K562 (cell line): ENCODE data around the gene PRPH2. TPM values are rescaled to one million over a fixed set of nuclear protein-coding genes. Genes with fewer than 3 reads are reported as not detected.

Source experiments
- ADNP ChIP-seq: fragments of 200-800 bp; sonication (Bioruptor generic); IDR thresholded peaks from 2 replicates; pipeline ENCODE4 v1.6.1; 2016; ENCODE audit warnings: missing genetic modification characterization, missing compliant biosample characterization
- ARID1B ChIP-seq: fragments of 450-650 bp; IDR thresholded peaks from 2 replicates; pipeline ENCODE4 v1.6.1; 2016; ENCODE audit warnings: antibody characterized with exemption, mild to moderate bottlenecking, inconsistent platforms
- ASH1L ChIP-seq: fragments of 450-650 bp; IDR thresholded peaks from 2 replicates; pipeline ENCODE4 v1.6.1; 2018; ENCODE audit warnings: borderline replicate concordance, mild to moderate bottlenecking, low read depth; ENCODE audit not compliant: partially characterized antibody
- DDX20 ChIP-seq: fragments of 450-650 bp; IDR thresholded peaks from 2 replicates; pipeline ENCODE4 v1.6.1; 2016; ENCODE audit warnings: missing genetic modification characterization, low read depth, mild to moderate bottlenecking, missing compliant biosample characterization, moderate library complexity
- EHMT2 ChIP-seq: fragments of 450-650 bp; IDR thresholded peaks from 2 replicates; pipeline ENCODE4 v1.6.1; 2018; ENCODE audit warnings: antibody characterized with exemption
- FOS ChIP-seq: IDR thresholded peaks from 3 replicates; pipeline ENCODE4 v1.6.1; 2011; ENCODE audit not compliant: insufficient read length; ENCODE audit errors: extremely low read depth
- GABPB1 ChIP-seq: sonication (generic); formaldehyde crosslinking; IDR thresholded peaks from 2 replicates; pipeline ENCODE4 v1.8.0; 2022; ENCODE audit warnings: mild to moderate bottlenecking, missing genetic modification reagents
- ILF3 ChIP-seq: fragments of 450-650 bp; IDR thresholded peaks from 2 replicates; pipeline ENCODE4 v1.6.1; 2018; ENCODE audit warnings: antibody characterized with exemption, mild to moderate bottlenecking, moderate library complexity, borderline replicate concordance
- KDM1A ChIP-seq, 2 experiments: fragments of 450-650 bp; IDR thresholded peaks; 2 replicates each; pipeline ENCODE4 v1.6.1; 2016; ENCODE audit warnings: mild to moderate bottlenecking in 2 of 2
- MAFK ChIP-seq: IDR thresholded peaks from 2 replicates; pipeline ENCODE4 v1.6.1; 2011; ENCODE audit warnings: low read length, improper control_type of control experiment
- MED1 ChIP-seq: sonication (generic); formaldehyde crosslinking; IDR thresholded peaks from 2 replicates; pipeline ENCODE4 v1.8.1; 2023; ENCODE audit warnings: missing genetic modification reagents, borderline replicate concordance
- MNT ChIP-seq, 2 experiments: fragments of 450-650 bp; conservative IDR thresholded peaks; 2 replicates each; pipeline ENCODE4 v1.6.1; 2017; ENCODE audit warnings: mild to moderate bottlenecking in 2 of 2, moderate library complexity in 2 of 2
- MYC ChIP-seq, 2 experiments: fragments of 250-450 bp in 1 of 2; sonication (Bioruptor Pico) in 1 of 2; IDR thresholded peaks; 2 replicates each; pipeline versions ENCODE4 v1.5.1 to v1.6.1; 2012 to 2021; ENCODE audit warnings: low read depth in 2 of 2, borderline replicate concordance in 1 of 2, improper control_type of control experiment in 1 of 2, low read length in 1 of 2, mild to moderate bottlenecking in 1 of 2, moderate library complexity in 1 of 2
- RB1 ChIP-seq: fragments of 450-650 bp; IDR thresholded peaks from 2 replicates; pipeline ENCODE4 v1.6.1; 2017; ENCODE audit warnings: low read depth, mild to moderate bottlenecking
- RBM14 ChIP-seq: fragments of 200-400 bp; formaldehyde crosslinking; IDR thresholded peaks from 2 replicates; pipeline ENCODE4 v1.6.1; 2018; ENCODE audit warnings: low read depth, mild to moderate bottlenecking, low read length, moderate library complexity, borderline replicate concordance; ENCODE audit not compliant: insufficient read depth
- SRSF9 ChIP-seq: fragments of 200-400 bp; formaldehyde crosslinking; IDR thresholded peaks from 2 replicates; pipeline ENCODE4 v1.6.1; 2017; ENCODE audit warnings: low read depth, low read length, borderline replicate concordance
- STAG1 ChIP-seq: sonication (generic); formaldehyde crosslinking; IDR thresholded peaks from 2 replicates; pipeline ENCODE4 v1.5.0; 2020; ENCODE audit warnings: missing genetic modification reagents, borderline replicate concordance
- TCF3 ChIP-seq: sonication (generic); formaldehyde crosslinking; IDR thresholded peaks from 2 replicates; pipeline ENCODE4 v1.4.0; 2020; ENCODE audit warnings: mild to moderate bottlenecking, missing genetic modification reagents
- TOE1 ChIP-seq, 2 experiments: fragments of 450-650 bp in 1 of 2; sonication (generic) in 1 of 2; formaldehyde crosslinking in 1 of 2; IDR thresholded peaks; 2 replicates each; pipeline versions ENCODE4 v1.7.1 to v1.8.0; 2016 to 2022; ENCODE audit warnings: borderline replicate concordance in 2 of 2, mild to moderate bottlenecking in 2 of 2, antibody characterized with exemption in 1 of 2, inconsistent platforms in 1 of 2, low read depth in 1 of 2, missing genetic modification reagents in 1 of 2, moderate library complexity in 1 of 2
- TRIM28 ChIP-seq: fragments of 450-650 bp; IDR thresholded peaks from 2 replicates; pipeline ENCODE4 v1.6.1; 2017
- ZNF274 ChIP-seq: IDR thresholded peaks from 2 replicates; pipeline ENCODE4 v1.6.1; 2011; ENCODE audit warnings: low read depth, mild to moderate bottlenecking, low read length, moderate library complexity, borderline replicate concordance
- ZNF384 ChIP-seq: IDR thresholded peaks from 2 replicates; pipeline ENCODE4 v1.6.1; 2012; ENCODE audit warnings: low read depth, low read length, improper control_type of control experiment
- ZNF551 ChIP-seq: fragments of 250-450 bp; sonication (Bioruptor Pico); IDR thresholded peaks from 2 replicates; pipeline ENCODE4 v1.5.0; 2021; ENCODE audit warnings: mild to moderate bottlenecking, moderate library complexity
- ZNF780A ChIP-seq: fragments of 250-450 bp; sonication (Bioruptor Pico); IDR thresholded peaks from 2 replicates; pipeline ENCODE4 v1.5.0; 2021; ENCODE audit warnings: mild to moderate bottlenecking
- polyA plus RNA-seq, 8 experiments: library from polyadenylated mRNA; depleted of rRNA in 4 of 8; stranded (reverse) in 5 of 8; unstranded in 3 of 8; fragments of >200 nt; fragmentation: Nextera tagmentation in 2 of 8; fragmentation: Illumina TruSeq in 1 of 8; extraction: Ambion mirVana in 2 of 8; extraction: Trizol in 1 of 8; gene quantifications; 2 replicates each; pipeline versions ENCODE4 v1.2.1 to v1.2.3, GENCODE V29; 2011 to 2014; ENCODE audit warnings: inconsistent platforms in 1 of 8, missing spikeins in 1 of 8
- total RNA-seq, 7 experiments: library from RNA; depleted of rRNA in 6 of 7; stranded (reverse); fragments of >200 nt in 6 of 7; fragmentation: Illumina TruSeq in 2 of 7; extraction: Trizol in 2 of 7; gene quantifications; 2 replicates each; pipeline versions ENCODE4 v1.2.1 to v1.2.3, GENCODE V29; 2011 to 2021; ENCODE audit warnings: low replicate concordance in 1 of 7
- TF ChIP-seq, protein P1 (sequence below), 2 experiments: fragments of 450-650 bp; IDR thresholded peaks; 2 replicates each; pipeline ENCODE4 v1.6.1; 2016

Gene PRPH2
- total and polyA plus RNA-seq, 9 of the 15 experiments (the other 6 are each of a cell fraction or from before 2014, with no cell fraction given): 0.03 to 0.11 (median 0.03) TPM; not detected in 5

DNA sequence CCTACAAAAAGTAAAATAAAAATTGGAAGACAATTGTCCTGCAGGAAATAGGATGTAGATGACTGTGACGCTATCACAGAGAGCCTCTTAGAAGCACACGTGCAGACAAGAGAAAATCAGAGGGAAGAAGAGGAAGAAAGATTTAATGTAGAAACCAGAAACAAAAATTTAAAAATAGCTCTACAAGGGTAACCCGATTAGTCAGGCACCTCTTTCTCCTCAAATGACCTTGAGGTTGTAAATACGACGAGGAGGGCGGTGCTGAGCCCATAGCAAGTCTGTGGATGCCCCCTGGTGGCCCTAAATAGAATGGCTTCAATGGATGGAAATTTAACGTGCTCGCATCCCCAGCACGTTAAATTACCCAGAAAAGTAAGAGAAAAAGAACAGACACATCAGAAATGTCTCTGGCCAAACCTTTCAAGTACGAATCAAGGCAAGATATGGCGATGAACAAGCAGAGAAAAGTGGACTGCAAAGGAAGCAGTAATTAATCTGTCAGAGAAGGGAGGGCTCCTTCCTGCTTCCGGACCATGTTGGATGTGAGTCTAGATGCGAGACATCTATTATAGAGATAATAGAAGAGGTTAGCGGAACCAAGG, 4.2 kb upstream of the PRPH2 start (continued):
- TF ChIP-seq MNT (conservative IDR thresholded peaks at IDR 0.05) (peak; percentile 55 to 56), RB1 (peak; percentile 67), DDX20 (tag) (no peak), TCF3 (CRISPR knock-in tag) (no peak), RBM14 (no peak), ZNF384 (0 out of 2 replicates have a peak, but pooled peaks have one; percentile 38), ZNF551 (CRISPR knock-in tag) (no peak), SRSF9 (no peak), TRIM28 (no peak), GABPB1 (CRISPR knock-in tag) (no peak), MAFK (no peak), ILF3 (no peak), STAG1 (peak; percentile 51; the same call in 1 of the 2 replicates), ZNF780A (no peak), EHMT2 (no peak), ASH1L (no peak), ARID1B (no peak), FOS (no peak), ZNF274 (no peak), MED1 (CRISPR knock-in tag) (no peak), ADNP (tag) (no peak), KDM1A (IDR thresholded peaks at IDR 0.05) (peak; percentile 39 to 70; a peak in 3 of 4 replicates), MYC (IDR thresholded peaks at IDR 0.05; ENCODE audit: low read depth, low read length) (peak; percentile 39), MYC (CRISPR knock-in tag; IDR thresholded peaks at IDR 0.05; ENCODE audit: borderline replicate concordance, low read depth) (no peak), TOE1 (IDR thresholded peaks at IDR 0.05; ENCODE audit: borderline replicate concordance) (0 out of 2 replicates have a peak, but pooled peaks have one; percentile 48), TOE1 (CRISPR knock-in tag; IDR thresholded peaks at IDR 0.05; ENCODE audit: borderline replicate concordance, low read depth) (no peak)
- TF ChIP-seq, protein P1, sequence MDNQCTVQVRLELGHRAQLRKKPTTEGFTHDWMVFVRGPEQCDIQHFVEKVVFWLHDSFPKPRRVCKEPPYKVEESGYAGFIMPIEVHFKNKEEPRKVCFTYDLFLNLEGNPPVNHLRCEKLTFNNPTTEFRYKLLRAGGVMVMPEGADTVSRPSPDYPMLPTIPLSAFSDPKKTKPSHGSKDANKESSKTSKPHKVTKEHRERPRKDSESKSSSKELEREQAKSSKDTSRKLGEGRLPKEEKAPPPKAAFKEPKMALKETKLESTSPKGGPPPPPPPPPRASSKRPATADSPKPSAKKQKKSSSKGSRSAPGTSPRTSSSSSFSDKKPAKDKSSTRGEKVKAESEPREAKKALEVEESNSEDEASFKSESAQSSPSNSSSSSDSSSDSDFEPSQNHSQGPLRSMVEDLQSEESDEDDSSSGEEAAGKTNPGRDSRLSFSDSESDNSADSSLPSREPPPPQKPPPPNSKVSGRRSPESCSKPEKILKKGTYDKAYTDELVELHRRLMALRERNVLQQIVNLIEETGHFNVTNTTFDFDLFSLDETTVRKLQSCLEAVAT (IDR thresholded peaks at IDR 0.05): peak in 1 of 2 experiments; percentile 51; a peak in 1 of 4 replicates
